ENCODE measurements around the gene SGMS1.
A peak's percentile ranks its signal among the peaks of the same experiment; 100 is the strongest.

SGMS1 gene

DNA sequence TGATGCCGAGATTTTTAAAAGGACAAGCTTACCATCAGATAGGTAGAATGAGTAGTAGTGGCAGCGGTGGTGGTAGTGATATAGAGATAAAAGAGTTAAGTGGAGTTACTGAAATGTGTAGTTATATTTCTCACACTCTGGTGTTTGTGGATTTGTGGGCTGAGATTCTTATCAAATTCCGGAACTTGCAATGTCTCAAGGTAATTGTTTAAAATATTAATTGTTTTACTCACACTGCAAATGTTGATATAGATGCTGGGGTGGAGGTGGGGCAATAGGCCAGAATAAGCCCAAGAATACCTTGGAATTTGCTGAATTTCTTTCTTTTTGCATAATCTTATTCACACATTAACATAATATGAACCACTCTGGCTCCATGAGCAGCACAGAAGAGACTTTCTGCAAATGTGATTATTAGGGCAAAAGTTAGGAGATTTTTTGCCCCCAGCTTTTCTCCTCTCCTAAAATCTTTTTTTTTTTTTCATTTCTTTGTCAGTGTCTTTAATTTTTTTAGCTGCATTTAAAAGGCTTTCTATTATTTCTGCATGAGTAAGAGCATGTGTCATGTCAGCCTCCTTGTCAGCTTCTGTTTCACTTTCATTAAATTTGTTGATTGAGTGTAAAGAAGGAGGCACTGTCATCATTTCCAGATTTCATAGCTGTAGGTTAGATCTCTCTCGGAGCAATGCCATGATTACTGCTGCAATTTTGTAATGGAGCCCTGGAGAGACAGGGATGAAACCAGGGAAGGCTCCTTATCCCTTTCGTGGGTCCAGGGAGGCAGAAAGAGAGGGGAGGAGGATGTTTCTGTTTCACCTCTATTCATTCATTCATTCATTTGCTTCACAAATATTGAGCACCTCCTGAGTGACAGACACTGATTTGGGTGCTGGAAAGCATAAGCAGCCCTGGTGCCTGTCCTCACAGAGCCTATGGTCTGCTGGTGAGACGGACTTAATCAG lies 13.1 kb upstream of the SGMS1 start:
- DNase-seq (ENCODE audit: low read depth in 2 of 2), result no peak

DNA sequence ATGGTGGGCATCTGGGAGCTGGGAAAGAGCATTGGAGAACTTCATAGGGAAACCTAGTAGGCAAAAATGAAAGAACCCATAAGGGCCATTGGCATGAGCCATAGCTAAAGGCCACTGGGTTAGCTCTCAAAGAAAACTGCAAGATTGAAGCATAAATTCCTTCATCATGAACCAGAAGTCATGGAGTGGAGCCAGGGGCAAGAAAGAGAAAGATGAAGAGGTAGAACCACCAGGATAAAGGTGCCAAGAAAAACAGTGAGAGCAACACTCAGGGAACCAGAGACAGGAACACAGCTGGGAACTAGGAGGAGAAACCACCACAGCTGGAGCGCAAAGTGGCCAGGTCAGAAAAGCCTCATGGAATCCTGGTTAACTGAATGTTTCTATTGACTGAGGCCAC lies 11.5 kb upstream of the SGMS1 start:
- DNase-seq (ENCODE audit: low read depth in 2 of 2), result no peak

DNA sequence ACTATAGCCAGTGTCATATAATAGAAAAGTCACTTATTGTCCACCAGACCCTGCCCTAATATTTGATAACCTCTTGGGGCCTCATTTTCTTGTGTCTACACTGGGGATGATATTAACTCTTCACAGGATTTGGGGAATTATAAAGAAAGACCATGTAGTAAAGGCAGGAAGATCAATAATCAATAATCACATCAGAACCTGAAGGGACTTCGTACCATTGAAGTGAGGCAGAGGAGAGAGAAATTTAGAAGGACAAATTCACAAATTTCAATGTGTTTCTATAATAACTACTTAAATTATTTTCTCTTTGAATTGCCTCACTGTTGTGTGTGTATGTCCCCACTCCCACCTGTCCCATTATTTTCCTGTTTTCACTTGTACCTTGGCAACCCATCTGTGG lies 10.7 kb upstream of the SGMS1 start:
- no peak for DNase-seq (ENCODE audit: low read depth in 2 of 2)

DNA sequence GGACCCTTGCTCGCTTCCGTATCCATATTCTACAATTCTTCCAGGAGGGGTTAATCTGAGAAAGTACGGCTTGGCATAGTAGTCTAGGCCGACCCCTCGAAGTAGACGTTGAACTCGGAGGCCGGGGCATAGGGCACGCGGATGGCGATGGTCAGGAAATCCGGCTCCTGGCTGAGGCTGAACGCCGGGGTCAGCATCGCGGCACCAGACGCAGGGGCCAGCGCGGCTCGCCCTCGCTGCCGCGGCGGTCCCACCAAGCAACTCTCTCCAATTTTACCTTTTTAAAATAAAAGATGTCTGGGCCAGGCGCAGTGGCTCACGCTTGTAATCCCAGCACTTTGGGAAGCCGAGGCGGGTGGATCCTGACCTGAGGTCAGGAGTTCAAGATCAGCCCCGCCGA lies 7.3 kb upstream of the SGMS1 start:
- DNase-seq (ENCODE audit: low read depth in 2 of 2), result no peak

DNA sequence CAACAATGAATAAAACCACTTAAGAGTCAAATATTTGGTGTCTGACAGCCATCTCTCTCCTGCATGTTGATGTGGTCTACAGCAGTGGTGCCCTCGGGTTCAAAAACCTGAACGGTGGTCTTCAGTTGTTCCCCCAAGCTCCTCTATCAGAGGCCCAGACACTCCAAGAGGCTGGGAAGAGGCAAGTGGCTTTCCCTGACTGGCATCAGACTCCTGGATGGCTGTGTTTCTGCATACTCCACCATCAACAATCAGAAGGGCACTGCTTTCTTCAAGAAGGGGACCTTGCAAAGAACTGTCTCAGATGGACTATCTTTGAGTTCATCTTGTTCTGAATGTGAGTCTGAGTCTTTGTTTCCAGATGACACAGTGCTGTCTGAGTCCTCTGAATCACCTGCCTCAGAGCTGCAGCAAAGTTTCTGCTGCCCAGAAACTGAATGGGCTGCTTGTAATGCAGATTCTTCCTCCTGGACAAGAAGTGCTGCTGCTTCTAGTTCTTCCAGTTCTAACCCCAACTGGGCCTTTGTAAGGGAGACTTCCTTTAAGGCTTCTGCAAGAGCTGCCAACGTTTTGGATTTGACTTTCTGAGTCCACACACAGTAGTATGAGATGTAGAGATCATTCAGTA lies 5.9 kb upstream of the SGMS1 start:
- DNase-seq (ENCODE audit: low read depth in 2 of 2), result no peak

DNA sequence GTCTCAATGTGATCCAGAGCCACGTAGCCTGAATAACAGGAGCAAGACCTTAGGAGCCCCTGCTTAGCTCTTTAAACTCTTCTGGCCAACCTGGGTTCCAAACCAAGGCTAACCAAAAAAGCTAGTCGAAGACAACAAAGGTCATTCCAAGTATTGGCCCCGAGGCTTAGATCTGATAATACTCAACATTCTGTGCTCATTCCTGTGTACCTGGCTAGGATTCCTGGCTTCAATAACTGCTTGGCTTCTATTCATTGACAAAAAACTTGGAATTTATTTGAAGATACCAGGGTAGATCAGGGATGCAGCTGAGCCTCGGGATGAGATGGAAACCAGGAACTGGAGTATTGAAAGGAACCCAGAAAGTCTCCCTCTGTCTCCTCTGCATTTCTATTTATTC lies 4.1 kb upstream of the SGMS1 start:
- no peak for DNase-seq (ENCODE audit: low read depth in 2 of 2)

DNA sequence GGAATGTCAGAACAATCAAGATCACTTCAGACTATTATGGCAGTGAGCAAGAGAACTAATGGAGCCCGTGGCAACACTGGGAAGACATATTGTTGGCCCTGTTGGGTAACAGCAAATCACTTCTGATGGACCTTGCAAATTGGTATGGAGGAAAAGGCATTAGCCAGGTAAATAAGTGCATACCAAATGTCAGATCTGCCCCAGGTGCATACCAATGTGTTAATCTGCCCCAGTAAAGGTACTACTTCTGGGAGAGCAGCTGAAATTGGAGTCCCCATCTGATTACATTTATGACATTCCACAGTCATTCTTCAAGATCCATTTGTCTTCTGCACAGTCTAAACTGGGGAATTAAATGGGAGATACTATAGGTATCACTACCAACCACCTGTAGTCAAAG lies 3.7 kb upstream of the SGMS1 start:
- no peak for DNase-seq (ENCODE audit: low read depth in 2 of 2)

DNA sequence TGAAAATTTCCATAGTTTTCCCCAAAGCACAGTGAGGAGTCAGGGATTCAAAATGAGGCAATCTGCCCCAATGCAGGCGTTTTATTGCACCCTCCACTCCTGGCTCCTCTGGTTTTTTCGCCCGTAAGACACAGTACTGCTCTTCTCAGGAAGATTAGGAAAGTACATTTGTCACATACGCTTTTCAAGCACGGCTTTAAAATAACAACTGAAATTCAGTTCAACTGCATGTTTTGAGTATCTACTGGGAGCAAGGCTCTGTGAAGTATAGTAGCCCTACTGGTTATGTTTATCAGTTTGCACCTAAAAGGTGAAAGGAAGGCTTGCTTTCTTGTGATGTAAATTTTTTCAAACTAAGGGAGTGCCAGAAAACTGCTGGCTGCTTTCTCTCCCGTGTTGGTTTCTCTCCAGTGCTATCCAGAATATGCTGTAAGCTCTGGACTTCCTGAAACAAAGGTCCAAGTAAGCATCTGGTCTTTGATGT lies 1.9 kb upstream of the SGMS1 start:
- no peak for DNase-seq (ENCODE audit: low read depth in 2 of 2)

DNA sequence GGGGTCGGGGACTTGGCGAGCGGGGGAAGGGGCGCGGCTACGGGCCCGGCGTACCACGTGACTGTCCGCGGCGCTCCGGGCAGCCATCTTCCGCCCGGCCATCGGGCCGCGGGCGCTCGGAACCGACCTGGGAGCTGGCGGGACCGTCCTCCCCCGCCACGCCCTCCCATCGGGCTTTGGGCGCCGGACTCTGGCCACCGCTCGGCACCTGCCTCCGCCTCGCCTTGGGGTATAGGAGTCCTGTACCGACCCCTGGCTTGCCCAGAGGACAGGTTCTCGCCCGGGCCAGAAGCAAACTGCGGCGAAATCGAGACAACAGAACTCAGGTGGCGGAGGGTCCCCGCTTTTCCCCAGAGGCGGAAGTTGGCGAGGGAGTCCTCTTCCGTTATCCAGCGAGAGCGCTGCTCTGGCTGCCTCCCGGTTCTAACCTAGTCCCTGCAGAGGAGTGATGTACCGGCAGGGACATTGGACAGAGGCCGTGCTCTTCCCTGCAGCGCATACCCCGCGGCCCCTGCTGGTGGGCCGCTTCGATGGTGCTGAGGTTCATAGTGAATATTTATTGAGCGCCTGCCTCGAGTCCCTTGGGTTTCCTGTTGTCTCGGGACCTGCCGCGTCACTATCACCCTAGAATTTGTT lies 1.2 kb upstream of the SGMS1 start:
- peak; percentile 38 to 40 for DNase-seq (ENCODE audit: low read depth in 2 of 2)

DNA sequence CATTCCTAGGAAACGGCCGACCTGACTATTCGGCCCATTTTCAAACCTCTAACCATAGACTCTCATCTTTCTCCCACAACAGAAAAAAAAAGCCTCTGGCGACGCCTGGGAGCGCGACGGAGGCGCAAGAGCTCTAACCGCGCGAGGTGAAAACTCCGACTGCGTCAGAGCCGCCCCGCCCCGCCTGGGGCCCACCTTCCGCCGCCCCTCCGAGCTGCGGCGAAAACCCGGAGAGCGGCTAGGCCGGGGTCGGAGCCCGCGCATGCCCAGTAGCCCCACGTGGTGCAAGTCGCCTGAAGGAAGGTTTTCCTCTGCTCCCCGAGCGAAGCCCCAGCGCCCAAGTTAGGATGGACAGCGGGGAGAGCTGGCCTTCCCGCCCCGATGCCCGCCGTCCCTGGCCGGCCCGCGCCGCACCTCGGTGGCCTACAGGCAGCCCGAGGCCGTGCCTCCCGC lies 683 bp upstream of the SGMS1 start:
- DNase-seq (ENCODE audit: low read depth in 2 of 2), result peak; percentile 92 to 97

DNA sequence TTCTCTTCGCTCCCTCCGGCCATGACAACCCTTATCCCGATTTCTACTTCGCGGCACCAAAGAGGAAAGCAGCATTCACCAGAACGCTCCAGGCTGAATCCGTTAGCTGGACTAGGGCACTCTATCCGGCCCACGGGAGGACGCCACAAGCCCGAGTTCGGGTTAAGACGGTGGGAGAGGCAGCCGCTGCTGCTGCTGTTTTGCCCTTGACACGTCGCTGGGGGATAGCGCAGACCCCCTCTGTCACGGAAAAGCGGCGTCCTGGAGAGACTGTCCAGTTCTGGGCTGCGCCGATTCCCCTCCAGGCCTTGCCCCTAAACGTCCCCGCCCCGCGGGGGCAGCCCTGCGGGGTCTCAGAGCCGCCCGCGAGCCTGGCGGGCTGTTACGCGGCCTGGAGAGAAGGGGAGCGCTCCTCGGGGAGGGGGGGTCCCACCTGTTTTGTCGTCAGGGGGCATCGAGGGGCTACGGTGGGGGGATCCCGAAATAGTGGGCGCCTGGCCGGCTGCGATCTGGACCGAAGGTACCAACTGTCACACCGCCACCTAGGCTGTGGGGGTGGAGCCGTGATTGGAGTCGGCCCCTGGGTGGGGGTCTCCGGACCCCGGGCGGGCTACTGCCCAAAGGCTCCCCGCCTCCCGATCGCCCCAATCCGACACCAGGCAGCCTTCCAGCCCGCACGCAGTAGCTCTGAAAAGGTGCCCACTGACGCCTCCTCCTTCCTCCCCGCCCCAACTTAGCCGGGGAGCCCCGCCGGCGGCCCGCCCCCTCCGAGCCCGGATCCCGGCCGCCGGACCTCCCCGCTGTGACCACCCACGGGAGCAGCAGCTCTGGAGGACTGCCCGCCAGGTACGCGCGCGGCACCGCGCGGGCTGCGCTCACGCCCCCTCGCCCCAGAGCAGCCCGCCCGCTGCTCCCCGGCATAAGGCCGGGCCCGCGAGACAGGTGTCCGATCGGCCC lies 772 bp downstream of the SGMS1 start:
- no peak for DNase-seq (ENCODE audit: low read depth in 2 of 2)

DNA sequence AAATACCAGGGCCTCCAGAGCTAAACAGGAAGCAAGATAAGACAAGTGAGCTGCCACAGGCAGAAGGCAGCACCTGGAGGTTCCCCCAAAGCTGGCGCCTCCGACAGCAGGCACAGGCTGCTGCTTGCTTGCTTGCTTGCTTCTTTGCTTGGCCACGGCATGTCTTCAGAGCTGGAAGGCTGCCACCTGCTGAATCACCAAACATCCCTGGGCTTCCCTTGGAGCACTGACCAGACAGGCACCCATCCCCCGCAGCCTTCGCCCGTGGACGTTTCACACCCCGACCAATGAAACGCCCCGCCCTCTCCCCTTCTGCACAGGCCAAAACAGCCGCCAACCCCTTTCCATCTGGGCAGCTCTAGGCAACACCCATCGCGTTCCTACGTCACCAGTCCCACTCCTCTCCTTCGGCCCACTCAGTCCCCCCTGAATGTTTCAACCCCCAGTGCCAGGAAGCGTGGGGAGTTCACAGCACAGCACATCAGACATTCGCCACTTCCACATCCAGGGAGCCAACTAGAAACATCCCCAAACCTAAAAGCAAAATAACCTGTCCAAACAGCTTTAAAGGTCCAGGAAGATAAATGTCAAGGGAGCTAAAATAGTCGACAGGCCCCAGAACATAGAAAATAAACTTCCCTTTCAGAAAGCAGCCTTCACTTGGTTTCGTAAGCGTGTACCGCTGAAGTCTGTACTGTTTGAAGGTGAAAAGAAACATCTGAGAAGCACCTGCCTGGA lies 1.6 kb downstream of the SGMS1 start:
- DNase-seq (ENCODE audit: low read depth in 2 of 2), result peak in 1 of 2 donors; percentile 34

DNA sequence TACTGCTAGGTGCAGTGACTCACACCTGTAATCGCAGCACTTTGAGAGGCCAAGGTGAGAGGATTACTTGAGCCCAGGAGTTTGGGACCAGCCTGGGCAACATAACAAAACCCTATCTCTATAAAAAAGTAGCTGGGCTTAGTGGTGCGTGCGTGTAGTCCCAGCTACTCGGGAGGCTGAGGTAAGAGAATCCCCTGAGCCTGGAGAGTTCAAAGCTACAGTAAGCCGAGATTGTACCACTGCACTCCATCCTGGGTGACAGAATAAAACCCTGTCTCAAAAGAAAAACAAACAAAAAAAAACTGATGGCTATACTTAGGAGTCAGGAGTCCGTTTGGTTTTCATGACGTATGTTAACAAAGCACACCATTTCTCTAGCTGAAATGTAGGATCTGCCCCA lies 2.9 kb downstream of the SGMS1 start:
- DNase-seq (ENCODE audit: low read depth in 2 of 2), result no peak

DNA sequence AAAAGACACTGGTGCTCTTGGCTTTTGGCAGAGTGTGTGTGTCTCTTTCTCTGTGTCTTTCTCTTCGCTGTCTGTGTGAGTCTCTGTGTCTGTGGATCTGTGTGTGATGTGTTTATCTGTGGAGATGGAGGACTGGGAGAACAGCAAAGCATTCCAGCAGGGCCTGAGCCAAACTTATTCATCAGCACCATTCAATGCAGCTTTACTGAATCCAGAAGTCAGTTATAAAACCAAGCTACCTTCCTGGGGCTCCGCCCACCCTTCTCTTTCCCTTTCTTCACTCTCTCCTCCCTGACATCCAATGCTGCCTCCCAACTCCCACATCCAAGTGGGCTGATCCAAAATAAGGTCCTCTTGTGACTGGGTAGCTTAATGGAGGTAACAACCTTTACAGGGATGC lies 3.9 kb downstream of the SGMS1 start:
- DNase-seq (ENCODE audit: low read depth in 2 of 2), result no peak

DNA sequence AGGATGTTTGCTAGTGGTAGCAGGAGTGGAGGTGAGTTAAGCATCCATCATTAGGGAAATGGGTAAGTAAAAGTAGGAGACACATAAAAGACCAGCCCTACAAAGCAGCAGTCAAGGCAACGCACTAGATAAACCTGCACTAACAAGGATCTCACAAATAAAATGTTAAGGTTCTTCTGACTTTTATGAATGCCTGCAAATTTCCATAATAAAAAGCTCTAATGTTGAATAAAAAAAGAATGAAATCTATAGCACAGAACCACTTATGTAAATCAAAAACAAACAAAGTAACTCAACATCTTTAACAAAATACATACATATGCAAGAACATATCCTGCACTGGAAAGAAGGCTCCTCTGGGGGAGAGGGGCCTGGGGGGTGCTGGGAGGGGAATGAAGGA lies 4.6 kb downstream of the SGMS1 start:
- no peak for DNase-seq (ENCODE audit: low read depth in 2 of 2)

DNA sequence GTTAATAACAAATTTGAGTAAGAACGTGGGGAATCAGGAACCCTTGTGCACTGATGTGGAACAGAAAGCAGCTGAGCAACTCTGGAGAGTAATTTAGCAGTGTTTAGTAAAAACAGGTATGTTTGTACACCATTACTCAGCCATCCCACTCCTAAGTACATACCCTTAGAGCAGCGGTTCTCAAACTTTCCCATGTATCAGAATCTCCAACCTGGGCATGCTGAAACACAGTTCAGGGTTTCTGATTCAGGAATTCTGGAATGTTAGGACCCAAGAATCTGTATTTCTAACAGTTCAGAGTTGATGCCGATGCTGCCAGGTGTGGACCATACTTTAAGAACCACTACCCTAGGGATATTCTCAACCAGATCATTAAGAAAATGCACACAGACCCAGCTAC lies 5.1 kb downstream of the SGMS1 start:
- no peak for DNase-seq (ENCODE audit: low read depth in 2 of 2)

DNA sequence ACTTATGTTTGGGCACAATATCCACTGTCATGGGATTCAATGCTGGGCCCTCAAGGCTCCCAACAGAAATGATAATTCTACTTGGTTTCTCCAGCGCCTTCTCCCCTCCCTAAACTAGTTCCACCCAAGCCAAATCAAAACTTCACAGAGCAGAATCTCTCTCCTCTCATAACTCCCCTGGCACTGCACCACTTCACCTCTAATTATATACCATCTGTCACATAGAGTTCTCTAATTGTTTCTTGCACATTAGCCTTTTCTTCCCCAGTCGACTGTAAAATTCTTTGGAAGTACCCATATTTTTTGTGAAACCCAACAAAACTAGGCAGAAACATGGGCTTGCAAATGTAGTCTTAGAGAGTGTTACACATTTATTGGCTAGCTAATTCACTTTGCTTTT lies 8.1 kb downstream of the SGMS1 start:
- DNase-seq (ENCODE audit: low read depth in 2 of 2), result no peak

DNA sequence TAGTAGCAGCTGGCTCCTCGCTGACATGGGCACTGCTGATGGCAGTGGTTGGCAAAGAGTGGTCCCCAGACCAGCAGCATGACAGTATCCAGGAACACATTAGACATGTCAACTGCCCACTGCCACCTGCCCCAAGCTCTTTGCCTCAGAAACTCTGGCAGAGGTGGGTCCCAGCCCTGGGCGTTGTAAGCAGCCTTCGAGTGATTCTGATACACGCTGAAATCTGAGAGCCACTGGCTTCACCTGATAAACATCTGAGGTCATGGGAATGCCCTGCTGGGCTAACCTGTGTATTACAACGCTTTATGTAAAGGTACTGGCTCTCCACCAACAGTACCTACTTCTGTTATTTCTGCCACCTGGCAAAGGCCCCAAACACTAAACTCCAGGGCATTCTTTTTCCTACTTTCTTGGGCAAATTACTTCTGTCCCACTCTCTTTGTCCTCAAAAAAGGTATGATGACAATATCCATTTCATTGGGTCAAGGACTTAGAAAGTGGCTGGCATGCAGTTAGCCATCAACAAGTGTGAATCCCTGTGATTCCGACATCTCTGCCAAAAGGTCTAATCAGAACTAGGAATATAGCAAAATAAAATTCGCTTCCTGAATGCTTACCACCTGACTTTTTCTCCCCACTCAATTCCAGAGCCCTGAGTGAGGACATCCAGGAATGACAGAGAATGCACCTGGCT lies 9.2 kb downstream of the SGMS1 start:
- DNase-seq (ENCODE audit: low read depth in 2 of 2), result no peak

DNA sequence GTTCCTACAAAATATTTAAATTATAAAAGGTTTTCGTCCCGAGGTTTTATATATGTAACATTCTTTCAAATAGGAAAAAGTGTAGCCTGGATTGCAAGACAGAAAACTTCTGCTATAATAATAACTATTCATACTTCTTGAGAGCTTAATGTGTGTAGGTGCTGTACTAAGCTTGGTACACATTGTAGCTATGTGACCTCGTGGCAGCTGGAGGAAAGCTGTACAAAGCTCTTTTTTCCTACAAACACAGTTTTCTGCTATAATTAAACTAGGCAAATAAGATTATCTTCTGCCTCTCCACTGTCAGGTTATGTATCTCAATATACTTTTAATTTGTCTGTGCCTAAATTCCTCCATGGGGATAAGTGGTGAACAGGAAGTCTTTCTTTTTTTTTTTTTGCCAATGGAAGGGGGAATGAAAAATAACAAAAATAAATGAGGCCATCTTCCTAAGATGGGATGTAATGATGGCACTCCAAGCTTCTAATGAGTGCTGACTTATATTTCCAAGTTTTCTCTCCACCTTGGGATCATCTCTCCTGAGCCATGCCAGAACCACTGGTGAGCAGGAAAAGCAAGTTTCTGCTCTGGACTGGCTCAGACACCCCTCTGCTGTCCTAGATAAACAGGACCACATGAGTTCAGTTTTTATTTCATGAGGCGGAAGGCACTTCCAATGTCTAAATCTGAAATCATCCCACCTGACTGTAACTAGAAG lies 9.9 kb downstream of the SGMS1 start:
- DNase-seq (ENCODE audit: low read depth in 2 of 2), result no peak
